PFSK-1 (cell line): ENCODE results near the gene SIGLEC11.

Experiments used
- POLR2AphosphoS5 ChIP-seq: IDR thresholded peaks from 2 replicates; pipeline ENCODE4 v1.6.1; 2012; ENCODE audit warnings: low read depth, mild to moderate bottlenecking, control low read depth, low read length, moderate library complexity
- SIN3A ChIP-seq: IDR thresholded peaks from 2 replicates; pipeline ENCODE4 v1.6.1; 2012; ENCODE audit warnings: mild to moderate bottlenecking, low read length, moderate library complexity, borderline replicate concordance; ENCODE audit not compliant: insufficient read depth
- TAF1 ChIP-seq: IDR thresholded peaks from 2 replicates; pipeline ENCODE4 v1.6.1; 2012; ENCODE audit warnings: low read length, control low read depth, borderline replicate concordance; ENCODE audit not compliant: insufficient read depth
- TF ChIP-seq, protein P1 (sequence below), 2 experiments: IDR thresholded peaks; 2 replicates each; pipeline versions ENCODE4 v1.6.1 to v1.8.0; 2011 to 2012; ENCODE audit warnings: low read depth in 2 of 2, low read length in 2 of 2, control low read depth in 1 of 2, inconsistent platforms in 1 of 2, mild to moderate bottlenecking in 1 of 2, moderate library complexity in 1 of 2; ENCODE audit not compliant: insufficient read depth in 1 of 2

DNA sequence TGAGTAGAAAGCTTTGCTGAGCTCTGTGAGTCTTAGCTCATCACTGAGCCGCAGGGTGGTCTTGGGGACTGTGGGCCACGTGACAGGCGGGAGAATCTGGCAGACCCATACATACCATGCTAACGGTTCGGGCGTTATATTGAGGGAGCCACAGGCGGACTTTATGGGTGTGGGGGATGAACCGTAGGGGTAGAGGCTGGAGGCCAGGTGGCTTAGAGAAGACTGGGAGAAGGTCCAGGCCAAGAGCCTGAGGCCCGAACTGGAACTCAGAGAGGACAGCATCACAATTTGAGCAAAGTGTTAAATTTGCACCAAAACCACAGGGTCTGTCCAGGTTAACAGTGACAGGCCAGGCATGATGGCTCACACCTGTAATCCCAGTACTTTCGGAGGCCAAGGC, 47.3 kb downstream of the SIGLEC11 start:
- TF ChIP-seq POLR2AphosphoS5, result no peak
- no peak for TF ChIP-seq SIN3A
- TF ChIP-seq, protein P1, sequence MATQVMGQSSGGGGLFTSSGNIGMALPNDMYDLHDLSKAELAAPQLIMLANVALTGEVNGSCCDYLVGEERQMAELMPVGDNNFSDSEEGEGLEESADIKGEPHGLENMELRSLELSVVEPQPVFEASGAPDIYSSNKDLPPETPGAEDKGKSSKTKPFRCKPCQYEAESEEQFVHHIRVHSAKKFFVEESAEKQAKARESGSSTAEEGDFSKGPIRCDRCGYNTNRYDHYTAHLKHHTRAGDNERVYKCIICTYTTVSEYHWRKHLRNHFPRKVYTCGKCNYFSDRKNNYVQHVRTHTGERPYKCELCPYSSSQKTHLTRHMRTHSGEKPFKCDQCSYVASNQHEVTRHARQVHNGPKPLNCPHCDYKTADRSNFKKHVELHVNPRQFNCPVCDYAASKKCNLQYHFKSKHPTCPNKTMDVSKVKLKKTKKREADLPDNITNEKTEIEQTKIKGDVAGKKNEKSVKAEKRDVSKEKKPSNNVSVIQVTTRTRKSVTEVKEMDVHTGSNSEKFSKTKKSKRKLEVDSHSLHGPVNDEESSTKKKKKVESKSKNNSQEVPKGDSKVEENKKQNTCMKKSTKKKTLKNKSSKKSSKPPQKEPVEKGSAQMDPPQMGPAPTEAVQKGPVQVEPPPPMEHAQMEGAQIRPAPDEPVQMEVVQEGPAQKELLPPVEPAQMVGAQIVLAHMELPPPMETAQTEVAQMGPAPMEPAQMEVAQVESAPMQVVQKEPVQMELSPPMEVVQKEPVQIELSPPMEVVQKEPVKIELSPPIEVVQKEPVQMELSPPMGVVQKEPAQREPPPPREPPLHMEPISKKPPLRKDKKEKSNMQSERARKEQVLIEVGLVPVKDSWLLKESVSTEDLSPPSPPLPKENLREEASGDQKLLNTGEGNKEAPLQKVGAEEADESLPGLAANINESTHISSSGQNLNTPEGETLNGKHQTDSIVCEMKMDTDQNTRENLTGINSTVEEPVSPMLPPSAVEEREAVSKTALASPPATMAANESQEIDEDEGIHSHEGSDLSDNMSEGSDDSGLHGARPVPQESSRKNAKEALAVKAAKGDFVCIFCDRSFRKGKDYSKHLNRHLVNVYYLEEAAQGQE (IDR thresholded peaks at IDR 0.05; ENCODE audit: insufficient read depth in 1 of 2, low read depth in 2 of 2, low read length in 2 of 2), result no peak
- no peak for TF ChIP-seq TAF1
